GM21390 (cell line): Measurements from ENCODE around the gene ADARB2.

Experiments
- ATAC-seq: cut with Tn5 transposase; IDR thresholded peaks from one replicate; pipeline ENCODE4 v1.9.1; 2021; ENCODE audit not compliant: unreplicated experiment

ADARB2 gene

GRCh38 chr10:1598393-1599153 is 138.8 kb downstream of the ADARB2 start:
- ATAC-seq, result no peak

GRCh38 chr10:1597370-1598146 is 139.8 kb downstream of the ADARB2 start:
- no peak for ATAC-seq

DNA sequence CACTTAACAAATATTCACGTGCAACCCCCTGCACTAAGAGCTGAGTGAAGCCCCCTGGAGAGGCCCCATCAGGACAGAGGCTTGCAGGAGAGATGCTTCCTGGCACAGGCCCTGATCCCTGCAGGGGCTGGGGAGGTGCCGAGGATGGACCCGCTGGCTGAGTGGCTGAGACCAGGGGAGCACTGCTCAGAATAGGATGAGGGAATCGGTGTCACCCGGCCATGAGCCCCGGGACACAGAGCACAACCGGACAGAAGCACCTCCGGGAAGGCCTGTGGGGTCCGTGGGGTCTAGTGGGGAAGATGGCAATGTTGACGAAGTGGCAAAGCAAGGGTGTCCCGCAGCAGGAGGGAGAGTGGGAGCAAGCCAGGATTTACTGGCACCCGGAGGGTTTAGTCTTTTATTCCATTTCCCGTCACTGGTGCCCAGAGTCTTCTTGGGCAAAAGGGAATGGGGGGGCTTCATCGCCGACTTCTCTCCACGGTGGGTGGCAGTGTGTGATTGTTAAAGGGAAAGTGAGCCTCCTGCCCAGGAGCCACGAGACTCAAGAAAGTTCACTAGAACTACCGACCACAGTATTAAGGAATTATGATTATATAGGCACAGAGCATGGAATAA is 140.7 kb downstream of the ADARB2 start:
- no peak for ATAC-seq

- ATAC-seq, result no peak
Observed at GRCh38 chr10:1595726-1596125, 141.6 kb downstream of the ADARB2 start.

- no peak for ATAC-seq
Observed at GRCh38 chr10:1595242-1595600, 142.1 kb downstream of the ADARB2 start.

DNA sequence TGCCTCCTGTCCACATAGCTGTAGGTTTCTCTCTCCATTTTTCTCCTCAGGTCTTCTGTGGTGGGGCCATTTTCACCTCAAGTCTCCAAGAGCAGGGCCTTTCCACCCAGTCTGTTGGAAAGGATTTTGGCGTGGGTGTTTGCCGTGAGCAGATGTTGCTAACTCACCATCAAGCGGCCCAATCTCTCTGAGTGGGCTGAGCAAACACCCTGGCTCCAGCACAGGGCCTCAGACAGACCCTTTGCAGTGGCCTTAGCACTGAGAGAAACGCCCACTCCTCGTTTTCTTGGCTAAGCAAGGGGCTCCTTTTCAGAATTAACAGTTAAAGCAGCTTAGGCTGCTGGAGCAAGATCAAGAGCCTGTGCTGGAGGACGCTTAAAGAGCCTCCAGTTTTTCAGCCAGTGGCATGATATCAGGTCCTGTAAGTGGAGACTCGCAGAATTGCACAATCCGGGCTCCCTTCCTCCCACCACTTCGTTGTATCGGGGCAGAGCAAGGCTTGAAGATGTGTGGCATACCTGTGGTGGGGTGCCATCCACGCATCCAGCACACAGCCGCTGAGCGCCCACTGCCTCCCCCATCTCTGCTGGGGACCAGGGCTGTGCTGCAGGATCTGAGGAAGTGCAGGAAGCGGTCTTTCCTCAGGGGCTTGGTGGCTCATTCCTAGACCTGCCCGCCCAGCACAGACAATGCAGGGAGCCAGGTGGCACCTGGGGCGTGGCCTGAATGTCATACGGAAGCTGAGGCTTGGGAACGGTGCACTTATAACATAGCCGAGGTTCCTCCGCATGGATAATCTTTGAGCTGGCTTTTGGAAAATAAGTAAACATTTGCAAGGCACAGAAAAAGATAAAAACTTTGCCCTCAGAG is 142.7 kb downstream of the ADARB2 start:
- no peak for ATAC-seq

DNA sequence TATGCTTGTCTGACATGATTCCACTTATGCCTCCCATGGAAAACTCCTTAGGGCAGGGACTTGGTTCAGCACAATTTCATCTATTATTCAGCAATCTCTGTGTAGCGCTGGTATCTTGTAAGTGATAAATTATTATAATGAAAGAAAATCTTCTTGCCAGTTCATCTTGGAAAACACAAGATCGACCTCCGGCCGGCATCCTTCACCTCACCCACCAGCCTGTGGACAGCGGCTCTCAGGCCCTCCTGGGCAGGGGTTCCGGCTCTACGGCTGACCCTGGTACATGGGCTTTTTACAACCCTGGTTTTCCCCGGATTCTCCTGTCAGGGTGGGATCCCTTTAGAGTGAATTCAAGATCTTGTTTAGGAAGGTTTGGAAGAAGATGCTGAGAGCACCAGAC is 145.6 kb downstream of the ADARB2 start:
- ATAC-seq, result no peak

- ATAC-seq, result no peak
Observed at GRCh38 chr10:1591045-1591444, 146.3 kb downstream of the ADARB2 start.

GRCh38 chr10:1589257-1589656 is 148.1 kb downstream of the ADARB2 start:
- ATAC-seq, result no peak

DNA sequence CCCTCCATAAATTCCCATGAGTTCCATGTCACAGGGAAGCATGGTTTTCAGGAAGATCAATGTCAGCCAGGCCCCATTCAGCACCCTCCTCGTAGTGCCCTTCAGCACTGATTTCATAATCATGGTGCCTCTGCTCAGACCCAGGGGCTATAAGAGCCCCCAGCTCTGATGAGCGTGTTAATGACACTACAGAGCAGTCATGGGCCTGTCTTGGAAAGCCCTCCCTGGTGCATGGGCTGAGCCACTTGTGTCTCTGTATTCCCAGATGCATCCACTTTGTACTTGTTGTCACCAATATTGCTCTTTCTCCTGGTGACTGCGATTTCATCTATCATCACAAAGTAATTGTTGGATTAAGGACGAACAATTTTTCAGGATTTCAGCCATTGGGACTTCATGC is 154.6 kb downstream of the ADARB2 start:
- ATAC-seq, result no peak

DNA sequence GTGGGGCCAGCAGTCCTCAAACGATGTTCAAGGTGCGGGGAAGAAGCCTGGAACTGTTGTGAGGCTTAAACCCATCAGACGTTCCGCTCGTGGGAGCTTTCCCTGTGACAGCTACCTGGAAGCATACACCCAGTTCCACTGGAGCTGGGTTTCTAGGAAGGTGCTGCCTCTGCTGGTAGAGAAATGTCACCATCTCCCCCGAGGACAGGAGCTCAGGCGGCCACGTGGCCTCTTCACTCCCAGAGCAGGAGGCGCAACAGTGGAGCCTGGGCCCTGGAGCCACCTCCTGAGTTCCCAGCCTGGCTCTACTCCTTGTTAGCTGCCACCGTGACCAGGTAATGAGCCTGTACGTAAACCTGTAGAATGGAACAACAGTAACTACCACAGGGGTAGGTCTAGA is 156.1 kb downstream of the ADARB2 start:
- ATAC-seq, result no peak

DNA sequence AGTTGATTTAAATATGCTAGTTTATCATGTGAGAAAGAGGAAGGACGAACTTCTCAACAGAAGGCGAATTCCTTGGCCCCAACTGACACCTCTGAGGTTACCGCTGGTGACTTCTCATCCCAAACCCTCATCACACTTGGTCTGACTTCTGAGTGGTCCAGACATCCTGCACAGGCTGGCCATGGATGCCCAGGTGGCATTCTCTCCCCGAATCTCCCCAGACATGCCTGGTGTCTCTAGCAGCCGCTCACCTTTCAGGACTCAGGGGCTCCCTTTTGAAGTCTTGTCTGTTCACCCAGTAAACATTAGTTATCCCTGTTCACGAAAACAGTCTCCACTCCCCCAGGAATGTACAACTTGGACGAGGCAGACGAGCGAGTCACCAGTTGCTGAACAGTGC is 157.7 kb downstream of the ADARB2 start:
- ATAC-seq, result no peak

GRCh38 chr10:1579141-1579491 is 158.2 kb downstream of the ADARB2 start:
- ATAC-seq, result no peak

- no peak for ATAC-seq
Observed at GRCh38 chr10:1578392-1579140, 158.8 kb downstream of the ADARB2 start.

GRCh38 chr10:1577945-1578344 is 159.4 kb downstream of the ADARB2 start:
- no peak for ATAC-seq

- no peak for ATAC-seq
Observed at GRCh38 chr10:1577373-1577770, 160.0 kb downstream of the ADARB2 start.

DNA sequence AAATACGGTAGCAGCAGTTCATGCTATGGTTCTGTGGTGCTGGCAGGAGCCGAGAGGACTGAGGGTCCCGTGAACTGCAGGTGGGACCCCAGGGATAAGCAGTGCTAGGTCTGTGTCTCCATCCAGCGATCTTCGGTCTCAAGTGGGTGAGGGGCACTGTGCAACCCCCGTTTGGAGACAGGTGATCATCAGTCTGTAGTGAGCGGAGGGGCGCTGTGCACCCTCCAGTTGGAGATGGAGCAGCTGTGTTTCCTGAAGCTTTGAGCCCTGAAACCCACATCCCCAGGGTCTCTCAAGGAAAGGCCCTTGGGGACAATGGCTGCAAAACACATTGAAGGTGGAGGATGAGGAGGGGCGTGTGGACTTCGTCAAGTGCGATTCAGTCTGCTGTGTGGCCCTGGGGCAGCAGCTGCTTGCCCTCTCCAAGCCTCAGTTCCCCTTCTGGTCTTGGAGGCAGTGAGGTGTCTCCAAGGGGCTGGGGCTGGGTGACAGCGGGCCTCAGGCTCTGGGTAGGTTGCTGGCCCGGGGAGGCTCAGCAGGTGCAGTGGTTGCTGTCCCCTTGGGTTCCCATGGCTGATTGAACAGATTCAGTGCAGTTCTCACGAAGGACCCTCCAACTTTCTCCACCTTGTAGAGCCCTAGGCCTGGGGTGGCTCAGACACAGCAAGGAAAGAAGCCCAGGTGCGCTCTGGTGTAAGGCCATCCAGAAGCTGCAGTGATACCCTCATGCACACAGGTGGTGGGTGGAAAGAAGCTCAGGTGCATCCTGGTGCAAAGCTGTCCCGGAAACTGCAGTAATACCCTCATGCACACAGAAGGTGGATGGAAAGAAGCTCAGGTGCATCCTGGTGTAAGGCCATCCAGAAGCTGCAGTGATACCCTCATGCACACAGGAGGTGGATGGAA is 160.6 kb downstream of the ADARB2 start:
- no peak for ATAC-seq

DNA sequence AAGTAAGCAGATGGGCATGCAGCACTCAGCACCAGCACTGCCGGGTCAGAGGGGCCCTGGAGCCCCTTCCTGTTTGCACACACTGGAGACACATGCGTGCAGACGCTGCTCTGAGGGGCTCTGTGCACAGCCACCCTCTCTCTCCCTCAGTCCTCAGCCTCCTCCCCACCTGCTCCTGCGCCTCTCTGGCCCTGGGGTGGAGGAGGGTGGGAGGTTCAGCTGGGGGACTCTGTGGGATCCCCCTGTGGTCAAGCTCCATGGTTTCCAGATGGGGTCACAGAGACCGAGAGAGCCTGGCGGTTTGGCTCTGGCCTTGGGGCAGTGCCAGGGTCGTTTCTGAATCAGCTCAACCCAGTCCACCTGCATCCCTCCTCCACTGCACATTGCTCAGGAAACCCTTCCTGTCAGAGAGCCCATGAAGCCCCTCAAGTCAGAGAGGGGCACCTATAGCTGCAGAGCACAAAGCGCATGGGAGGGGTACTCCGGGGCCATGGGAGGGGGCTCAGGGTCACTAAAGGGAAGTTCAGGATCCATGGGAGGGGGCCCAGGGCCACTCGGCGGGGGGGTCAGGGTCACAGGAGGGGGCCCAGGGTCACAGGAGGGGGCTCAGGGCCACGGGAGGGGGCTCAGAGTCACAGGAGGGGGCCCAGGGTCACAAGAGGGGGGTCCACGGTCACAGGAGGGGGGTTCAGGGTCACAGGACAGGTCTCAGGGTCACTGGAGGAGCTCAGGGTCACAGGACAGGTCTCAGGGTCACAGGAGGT is 161.7 kb downstream of the ADARB2 start:
- no peak for ATAC-seq

DNA sequence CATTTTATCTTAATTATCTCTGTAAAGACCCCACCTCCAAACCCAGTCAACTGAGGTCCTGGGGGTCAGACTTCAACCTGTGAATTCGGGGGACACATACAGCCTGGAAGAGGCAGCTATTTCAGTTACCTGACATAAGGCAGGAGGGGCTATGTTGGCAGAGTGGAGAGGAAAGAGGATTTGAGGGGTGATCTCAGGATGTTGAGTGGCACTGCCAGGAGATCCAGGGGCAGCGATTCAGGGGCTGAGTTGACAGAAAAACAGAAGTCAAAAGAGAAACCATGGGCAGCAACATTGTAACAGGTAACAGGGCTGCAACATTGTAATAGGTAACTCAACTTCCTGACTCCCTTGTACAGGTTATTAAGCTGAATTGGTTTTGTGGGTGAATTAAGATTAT is 162.6 kb downstream of the ADARB2 start:
- ATAC-seq, result no peak
